G401.6 (cell line): ENCODE measurements around the gene LARGE1.

Source experiments
- FAIRE-seq: peaks from 2 replicates; lab custom pipeline; 2012; peaks lifted over from hg19 to GRCh38; lab: Jason Lieb, UNC

LARGE1 gene

DNA sequence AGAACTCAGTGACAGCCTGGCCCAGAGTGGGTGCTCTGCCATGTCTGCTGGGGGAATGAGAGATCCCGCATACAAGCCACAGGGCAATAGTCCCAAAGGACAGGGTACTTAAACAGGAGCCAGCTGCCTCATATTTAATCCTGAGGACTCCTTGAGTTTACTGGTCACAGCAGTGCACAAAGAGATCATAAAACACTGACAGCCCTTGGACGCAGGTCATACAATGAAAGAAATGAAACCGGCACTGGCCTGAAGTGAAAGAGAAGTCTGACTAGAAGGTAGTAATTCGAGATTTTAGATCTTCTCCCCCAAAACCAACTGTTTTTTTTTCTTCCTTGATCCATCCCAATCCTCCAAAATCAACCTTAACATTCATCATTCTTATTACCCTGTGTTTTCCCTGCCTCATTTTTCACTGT, 562.3 kb downstream of the LARGE1 start:
- FAIRE-seq = no peak

DNA sequence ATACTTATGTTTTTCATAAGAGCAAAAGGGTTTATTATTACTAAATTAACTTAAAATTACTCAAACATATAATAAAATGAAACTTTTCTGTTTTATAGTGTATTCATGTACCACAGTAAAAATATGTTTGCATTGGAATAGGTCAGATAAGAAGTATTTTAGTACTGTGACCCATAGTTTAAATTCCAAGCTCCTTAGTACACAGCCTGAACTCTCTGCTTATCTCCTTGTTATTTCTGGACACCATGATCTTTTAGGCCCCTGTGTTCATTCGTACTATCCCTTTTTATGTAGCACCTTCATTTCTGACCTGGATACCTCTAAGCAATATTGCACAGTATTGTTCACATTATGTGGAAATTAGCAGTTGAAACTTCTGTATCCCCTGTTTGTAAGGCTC, 565.3 kb downstream of the LARGE1 start:
- FAIRE-seq = no peak

DNA sequence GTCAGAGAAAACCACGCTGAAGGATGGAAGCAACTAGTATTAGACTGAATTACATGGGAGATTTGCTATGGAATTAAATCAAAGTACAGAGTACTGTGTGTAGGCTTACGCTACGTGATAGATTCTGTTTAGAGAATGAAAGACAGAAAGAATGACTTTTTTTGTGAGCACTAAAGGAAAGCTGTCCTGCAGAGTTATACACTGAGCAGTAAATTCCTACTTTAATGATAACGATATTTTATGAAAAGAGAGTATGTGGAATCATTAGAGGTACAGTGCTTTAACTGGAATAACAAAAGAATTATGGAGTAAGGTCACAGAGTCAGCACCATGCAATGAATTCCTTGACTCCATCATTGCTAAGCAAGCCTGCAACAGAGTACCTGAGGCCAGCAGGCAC, 566.8 kb downstream of the LARGE1 start:
- FAIRE-seq = no peak

DNA sequence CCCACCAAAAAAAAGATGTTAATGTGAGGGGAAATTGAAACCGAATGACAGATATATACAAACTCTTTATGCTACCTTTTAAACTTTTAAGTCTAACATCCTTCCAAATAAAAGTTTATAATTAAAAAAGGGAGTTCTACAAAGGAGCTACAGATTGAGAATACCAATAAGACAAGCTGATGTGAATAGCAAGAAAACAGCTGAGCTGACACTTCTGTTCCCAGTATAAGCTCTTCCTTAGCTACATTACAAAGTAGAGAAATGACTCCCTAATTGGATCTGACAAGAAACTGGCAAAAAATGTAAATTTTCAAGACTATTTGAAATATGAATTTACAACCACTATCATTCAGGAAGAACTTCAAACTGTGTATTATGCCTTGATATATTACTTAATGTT, 567.5 kb downstream of the LARGE1 start:
- FAIRE-seq = no peak

DNA sequence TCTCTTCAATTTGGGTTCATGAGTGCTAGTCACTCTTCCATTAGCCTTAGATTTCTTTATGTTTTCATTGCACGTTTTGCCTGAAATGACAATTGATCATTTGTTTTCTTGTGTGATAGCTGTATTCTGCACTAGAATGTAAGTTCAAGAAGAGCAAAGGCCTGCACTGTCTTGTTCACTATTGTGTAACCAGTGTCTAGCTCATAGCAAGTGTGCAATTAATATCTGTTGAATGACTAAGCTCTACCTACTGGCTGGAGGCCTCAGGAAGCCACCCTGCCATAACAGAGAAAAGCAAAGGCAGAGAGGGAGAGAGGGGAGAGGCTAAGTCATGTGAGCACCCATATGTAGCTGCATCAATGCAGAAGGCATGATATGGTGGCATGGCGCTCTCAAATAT, 569.3 kb downstream of the LARGE1 start:
- FAIRE-seq = no peak

DNA sequence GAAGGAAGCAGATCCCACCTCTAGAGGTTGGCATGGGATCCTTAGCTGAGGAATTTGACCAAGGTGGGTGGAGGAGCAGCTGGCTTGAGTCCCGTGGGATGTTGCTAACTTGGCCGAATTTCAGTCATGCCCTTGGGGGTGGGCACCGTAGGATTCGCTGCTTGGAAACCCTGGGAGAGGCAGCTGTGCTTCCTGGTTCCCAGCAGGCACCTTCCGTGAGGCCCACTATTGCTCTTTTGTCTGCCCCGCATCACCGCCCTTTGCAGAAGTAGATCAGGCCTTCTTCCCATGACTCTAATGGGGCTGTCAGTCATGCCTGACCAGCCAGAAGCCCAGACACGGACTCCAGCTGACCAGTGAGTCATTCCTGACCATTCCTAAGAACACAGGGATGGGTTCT, 569.8 kb downstream of the LARGE1 start:
- FAIRE-seq = no peak

DNA sequence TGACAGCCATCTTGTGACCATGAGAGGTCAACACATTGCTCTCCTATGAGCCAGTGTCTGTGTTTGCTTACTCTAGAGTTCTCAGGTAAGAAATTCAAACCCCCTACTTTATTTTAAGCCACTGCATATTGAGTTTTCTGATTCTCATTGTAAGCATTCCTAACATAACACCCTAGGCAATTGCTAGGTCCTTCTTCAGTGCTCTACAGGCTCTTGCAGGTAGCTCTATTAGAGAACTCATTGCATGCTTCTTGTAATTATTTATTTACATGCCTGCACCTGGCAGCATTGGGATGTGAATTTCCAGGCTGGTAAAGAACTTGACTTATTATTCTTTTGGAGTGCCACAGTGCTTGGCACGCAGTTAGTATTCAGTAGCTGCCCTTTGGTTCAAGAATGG, 573.3 kb downstream of the LARGE1 start:
- no peak for FAIRE-seq

DNA sequence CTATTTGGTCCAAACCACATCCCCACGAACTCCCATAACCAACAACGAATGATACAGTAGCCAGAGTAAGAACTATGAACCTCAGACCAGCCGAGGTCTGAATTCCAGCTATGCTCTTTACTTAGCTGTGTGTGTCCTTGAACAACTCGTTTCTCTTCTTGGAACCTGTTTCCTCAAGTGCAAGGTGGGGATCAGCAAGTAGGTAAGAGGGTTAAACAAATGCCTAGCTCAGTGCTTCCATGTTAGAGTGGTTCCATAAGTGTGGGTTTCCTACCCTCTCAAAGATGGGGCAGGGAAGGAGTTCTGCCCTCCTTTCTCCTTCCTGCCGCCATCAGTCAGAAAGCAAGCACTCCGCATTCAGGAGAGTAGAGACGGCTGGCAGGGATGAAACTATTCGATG, 578.7 kb downstream of the LARGE1 start:
- FAIRE-seq = no peak

DNA sequence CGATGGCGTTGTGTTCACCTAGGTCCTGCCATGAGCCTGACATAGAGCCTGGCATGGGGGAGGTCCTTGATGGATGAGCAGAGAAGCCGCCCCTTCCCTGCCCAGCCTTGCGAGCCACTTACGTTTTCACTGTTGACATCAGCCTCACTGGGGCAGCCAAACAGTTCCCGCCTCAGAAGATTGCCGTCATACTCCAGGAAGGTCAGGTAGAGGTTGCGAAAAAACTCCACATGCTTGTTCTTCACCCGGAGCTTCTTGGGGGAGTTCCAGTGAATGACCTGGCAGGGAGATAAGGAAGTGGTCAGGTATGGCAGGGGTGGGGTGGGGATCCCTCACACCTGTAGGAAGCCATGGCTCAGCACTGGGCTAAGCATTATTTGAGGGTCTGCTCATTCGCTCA, 582.8 kb downstream of the LARGE1 start:
- FAIRE-seq = no peak

DNA sequence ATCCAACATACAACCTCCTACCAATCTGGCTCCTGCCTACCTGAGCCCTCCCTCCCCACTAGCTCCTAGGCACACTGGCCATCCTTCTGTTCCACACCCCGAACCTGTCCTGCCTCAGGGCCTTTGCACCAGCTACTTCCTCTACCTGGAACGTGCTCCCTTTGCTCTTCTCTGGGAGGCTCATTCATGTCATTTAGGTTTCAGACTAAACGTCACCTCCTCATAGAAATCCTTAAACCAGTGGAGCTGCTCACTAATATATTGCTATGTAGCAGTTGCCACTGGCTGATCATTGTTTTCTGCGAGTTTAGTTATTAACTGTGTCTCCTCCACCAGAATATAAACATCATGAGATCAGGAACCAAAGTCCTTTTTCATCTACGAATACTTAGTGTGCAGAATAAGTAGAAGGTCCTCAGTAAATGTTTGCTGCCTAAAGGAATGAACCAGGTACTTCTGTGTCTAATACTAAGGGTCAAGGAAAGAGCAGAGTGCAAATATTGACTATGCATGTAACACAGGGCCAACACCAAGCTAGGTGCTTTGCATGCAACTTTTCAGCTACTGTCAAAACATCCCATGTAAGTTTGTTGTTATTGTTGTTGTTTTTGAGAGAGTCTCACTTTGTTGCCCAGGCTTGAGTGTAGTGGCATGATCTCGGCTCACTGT, 584.5 kb downstream of the LARGE1 start:
- FAIRE-seq = no peak

DNA sequence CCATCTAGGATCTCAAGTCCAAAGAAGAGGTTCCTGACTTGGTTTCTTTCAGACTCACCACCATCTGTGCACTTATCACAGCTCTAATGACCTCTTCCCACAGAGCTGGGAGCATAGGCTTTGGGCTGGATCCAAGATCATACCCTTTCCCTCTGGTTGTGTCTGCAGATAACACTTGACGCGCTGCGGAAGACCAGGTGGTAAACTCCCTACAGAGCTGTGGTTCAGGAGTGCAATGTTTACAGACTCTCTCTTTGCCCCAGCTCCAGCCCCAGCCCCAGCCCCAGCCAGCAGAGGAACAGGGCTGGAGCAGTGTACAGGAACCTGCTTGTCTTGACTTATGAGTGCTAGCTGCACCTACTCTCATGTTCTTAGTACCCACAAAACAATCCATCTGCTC, 587.7 kb downstream of the LARGE1 start:
- FAIRE-seq = no peak

DNA sequence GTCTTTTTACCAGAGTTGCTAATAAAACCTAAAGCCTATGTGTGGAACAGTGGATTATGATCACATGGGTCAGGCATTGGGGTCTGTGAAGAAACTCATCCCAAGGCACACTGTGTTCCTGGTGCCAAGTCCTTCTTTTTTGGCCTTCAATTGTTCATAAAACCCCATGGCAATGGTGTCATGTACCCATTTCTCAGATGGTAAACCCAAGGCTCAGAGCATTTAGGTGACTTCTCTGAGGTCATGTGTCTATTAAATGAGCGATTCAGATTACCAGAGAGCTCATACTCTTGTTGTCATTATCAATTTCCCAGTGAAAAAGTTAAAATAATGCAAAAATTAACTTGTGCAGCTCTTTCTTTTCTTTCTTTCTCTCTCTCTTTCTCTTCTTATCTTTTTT, 589.3 kb downstream of the LARGE1 start:
- FAIRE-seq = no peak

DNA sequence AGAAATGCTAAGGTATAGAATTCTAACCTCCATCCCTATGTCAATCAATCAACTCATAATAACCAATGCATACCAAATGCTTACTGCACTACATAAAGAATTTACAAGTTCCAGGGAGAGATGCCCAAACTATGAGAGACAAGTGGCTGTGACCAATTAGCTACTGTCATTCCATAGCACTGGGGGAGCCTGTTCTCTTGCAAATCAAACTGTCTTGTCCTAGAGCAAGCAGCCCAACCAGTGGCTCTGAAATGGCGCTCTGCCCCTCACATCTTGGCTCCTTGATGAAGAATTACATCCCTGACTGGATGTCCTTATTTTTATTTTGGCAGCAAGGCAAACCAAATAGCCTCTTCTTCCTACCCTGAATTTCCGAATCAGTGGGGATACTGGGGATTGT, 589.7 kb downstream of the LARGE1 start:
- FAIRE-seq = no peak

DNA sequence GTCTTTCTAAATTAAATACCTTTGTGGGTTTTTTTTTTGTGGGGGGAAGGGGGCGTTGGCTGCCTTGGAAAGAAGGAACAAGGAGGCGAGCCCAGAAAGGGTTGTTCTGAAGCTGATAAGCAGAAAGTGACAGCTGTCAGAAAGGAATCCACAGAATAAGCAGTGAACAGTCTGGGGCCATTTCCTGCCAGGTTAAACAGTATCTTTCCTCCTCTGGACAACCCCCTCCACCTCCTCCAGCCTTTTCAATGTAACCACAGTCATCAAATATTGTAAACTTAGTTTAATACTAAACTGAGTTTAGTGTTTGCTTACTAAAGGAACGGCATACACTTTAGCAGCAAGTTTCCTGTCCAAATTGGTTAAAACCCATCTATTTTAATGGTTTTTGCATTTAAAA, 590.9 kb downstream of the LARGE1 start:
- FAIRE-seq = no peak

DNA sequence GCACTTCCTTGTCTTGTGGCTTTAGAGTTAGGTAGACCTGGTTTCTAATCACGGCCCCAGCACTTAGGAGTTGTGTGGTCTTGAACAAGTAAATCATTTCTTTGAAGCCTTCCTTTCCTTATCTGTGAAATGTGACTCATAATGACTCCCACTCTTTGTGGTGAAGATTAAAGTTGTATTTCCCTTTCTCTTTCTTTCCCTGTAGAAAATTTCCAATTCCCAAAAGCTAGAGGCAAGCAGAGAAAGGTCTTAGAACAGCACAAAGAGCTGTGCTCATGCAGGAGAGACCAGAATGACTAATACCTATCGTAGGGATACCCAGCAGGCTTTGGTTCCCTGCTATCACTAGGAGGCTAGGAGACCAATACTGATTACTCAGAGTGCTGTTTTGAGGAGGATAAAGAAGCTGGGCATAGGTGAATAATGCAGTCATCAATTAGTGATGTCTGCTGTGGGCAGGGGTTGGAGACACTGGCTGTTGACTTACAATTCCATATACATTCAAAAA, 591.4 kb downstream of the LARGE1 start:
- FAIRE-seq = no peak

DNA sequence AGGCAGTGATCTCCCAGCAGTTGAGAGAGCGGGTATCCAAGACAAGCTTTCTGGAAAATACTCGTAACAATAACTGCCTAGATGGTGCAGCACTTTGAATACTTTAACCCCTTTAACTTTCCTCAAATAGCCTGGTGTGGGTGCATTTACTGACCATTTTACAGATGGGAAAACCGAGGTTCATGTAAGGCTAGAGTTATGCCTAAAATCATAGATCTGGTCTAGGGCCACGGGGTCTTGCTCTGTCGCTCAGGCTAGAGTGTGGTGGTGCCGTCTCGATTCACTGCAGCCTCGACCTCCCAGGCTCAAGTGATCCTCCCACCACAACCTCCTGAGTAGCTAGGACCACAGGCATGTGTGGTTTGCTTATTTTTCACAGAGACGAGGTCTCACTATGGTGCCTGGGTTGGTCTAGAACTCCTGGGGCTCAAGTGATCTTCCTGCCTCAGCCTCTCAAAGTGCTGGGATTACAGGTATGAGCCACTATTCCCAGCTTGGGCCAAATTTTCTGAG, 592.9 kb downstream of the LARGE1 start:
- no peak for FAIRE-seq

DNA sequence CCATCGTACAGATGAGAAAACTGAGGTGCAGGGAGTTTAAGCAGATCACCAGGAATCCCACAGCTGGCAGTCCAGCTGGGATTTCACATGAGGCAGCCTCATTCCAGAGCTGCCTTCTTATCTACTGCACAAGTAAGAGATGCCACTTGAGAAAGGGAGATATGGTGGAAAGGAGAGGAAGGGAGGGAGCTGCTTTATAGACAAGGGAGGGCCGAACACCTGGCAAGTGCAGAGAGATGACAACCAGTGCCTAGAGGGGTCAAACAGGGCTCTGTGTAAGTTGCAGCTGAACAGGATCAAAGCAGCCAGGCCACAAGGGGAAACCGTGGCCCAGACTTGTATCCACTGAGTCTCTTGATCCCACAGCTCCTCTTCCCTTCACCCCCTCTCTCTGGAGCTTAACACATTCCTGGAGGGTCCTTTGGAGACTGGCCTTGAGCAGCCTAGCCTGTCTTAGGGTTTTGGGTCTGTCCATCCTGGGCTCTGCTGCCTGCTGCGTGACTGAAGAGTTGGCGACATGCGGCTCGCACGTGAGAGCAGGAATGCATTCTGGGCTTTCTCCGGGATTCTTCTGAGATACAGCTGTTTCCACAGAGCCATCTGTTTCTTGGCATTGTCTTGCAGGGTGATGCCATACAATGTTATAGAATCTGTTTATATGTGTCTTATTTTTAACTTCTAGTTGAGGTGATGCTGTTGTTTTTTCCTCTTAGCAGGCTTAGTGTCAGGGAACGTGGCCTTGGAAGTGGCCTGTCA, 593.6 kb downstream of the LARGE1 start:
- FAIRE-seq = no peak

DNA sequence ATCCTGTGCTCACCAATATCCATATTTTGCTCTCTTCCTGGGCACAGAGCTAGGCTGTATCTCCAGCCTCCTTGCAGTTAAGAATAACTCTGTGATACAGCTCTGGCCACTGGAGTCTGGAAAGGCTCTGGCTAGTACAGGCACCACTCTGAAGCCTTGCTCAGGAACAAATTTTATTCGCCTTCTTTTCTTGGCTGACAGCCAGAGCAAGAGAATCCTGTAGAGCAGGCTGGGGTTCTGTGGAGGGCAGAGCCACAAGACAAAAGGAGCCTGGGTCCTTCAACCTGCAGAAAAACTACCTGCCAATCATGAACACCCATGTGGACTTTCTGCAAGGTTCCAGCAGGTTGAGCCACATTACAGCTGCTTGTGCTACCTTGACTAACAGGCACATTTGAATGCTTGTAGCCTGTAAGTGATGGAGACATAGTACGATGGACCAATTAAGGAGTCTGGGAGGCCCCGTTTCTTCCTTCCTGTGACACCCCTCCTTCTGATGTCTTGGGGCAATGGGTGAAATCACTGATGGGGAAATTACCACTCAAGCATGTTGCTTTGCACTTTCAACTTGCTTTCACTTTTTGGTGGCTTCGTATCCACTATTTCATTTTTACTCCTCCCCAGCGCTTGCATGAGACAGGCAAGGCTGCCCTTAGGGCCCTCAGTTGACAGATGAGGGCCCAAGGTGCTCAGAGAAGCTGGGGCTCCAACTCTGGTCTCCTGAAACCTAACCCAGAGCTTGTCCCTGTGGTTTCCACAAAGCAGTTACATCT, 594.9 kb downstream of the LARGE1 start:
- FAIRE-seq = no peak

DNA sequence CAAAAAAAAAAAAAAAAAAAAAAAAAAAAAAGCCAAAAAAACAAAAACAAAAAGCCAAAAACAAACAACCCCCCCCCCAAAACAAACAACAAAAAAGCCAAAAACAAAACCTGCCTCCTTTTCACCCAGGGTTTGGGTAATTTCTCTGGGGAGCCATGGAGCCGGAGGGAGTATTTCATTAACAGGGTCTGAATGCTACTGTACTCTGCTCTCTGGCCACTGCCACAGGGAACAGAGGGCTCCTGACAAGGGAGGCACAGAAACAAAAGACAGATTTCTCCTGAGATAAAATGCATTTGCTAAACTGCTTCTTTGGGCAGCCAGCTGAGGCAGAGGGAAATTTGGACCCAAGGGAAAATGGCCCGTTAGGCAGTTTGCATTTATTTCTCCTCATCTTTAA, 596.0 kb downstream of the LARGE1 start:
- FAIRE-seq = no peak

DNA sequence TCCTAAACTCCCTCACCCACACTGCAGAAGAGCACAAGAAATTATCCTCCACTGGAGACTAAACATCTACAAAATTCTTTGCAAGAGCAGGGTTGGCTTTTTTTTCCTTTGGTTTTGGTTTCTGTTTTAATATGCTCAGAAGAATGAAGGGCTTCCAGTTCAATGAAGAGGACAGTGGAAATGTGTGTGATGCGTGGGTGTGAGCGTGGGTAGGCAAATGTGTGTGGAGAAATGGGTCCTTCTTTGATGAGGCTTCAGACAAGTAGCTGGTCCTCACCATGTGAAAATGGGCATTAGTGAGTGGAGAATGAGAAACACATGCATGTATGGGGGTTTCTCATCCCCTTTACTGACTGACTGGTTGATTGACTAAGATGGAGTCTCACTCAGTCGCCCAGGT, 598.8 kb downstream of the LARGE1 start:
- FAIRE-seq = no peak

DNA sequence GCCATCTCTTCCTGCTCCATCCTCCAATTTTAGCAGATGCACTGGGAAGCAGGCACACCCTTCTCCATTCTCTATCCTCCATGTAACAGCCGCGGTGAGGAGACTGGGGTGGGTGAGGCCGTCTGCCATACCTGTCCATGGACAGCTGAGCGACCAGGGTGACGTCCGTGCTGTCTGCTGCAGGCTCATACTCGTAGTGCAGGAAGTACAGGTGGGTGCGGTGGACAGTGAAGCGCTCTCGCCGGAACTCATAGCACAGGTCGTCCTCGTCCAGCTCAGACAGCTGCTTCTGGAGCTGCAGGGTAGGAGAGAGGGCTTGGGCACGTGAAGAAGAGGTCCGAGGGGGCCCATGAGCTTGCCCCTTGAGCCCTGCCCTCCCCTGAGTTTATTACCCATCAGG, 604.3 kb downstream of the LARGE1 start:
- no peak for FAIRE-seq

DNA sequence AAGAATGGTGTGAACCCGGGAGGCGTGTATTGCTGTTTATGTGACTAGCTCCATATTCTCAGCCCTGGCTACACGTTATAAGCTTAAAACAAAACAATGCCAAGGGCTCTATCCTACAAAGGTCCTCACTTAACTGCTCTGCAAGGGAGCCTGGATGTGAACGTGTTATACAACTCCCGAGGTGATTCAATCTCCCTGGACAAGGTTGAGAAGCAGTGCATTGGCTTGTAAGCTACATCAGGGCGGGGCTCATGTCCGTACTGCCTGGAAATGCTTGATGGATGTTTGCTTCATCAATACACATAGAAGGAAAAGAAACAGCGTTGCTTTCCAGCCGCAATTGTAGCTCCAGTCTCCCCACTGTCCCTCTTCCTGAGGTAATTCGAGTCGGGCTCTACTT, 605.2 kb downstream of the LARGE1 start:
- FAIRE-seq = no peak

DNA sequence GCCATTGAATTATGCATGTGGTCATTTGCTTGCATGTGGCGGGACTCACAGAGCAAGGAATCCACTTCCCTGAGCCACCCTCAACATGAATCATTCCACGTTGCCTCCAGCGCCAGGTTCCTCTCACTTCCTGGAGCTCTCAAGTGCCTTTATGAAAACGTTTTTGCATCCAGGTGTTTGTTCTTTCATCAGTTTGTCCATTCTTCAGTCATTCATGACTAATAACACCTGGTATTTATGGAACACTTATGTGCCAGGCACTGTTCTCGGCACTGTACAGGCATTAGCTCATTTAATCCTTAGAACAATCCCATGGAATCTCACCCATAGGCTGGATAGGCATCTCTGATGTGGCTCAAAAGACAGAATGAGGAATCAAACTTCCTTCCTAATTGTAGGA, 606.0 kb downstream of the LARGE1 start:
- FAIRE-seq = no peak
